MM.1S (cell line): ENCODE results near the gene MFF.
A peak's percentile ranks its signal among the peaks of the same experiment; 100 is the strongest.

ENCODE experiments used
- DNase-seq: peaks from one replicate; pipeline ENCODE4 v3.0.0-alpha.2; 2015
- H2AFZ ChIP-seq: fragments of 300-600 bp; sonication (generic); 2 replicates; pipeline ENCODE4 v1.6.0; 2016; ENCODE audit warnings: antibody characterized with exemption, low read length
- H3F3A ChIP-seq: fragments of 300-600 bp; sonication (generic); 2 replicates; pipeline ENCODE4 v1.6.1; 2016; ENCODE audit warnings: mild to moderate bottlenecking, antibody characterized with exemption, low read length, moderate library complexity, mixed read lengths; ENCODE audit not compliant: insufficient read depth
- H3K27ac ChIP-seq: fragments of 300-600 bp; sonication (generic); 2 replicates; pipeline ENCODE4 v1.5.1; 2016; ENCODE audit warnings: mild to moderate bottlenecking, low read length
- H3K27me3 ChIP-seq: fragments of 300-600 bp; sonication (generic); replicated peaks from 2 replicates; pipeline ENCODE4 v1.6.0; 2016; ENCODE audit warnings: low read length; ENCODE audit not compliant: insufficient read depth
- H3K36me3 ChIP-seq: fragments of 300-600 bp; sonication (generic); replicated peaks from 2 replicates; pipeline ENCODE4 v1.6.1; 2016; ENCODE audit warnings: mild to moderate bottlenecking, low read length, mixed read lengths; ENCODE audit not compliant: insufficient read depth
- H3K4me1 ChIP-seq: fragments of 300-600 bp; sonication (generic); 2 replicates; pipeline ENCODE4 v1.6.1; 2016; ENCODE audit warnings: low read length, mixed read lengths
- H3K4me2 ChIP-seq: fragments of 300-600 bp; sonication (generic); 2 replicates; pipeline ENCODE4 v1.6.0; 2016; ENCODE audit warnings: low read depth, low read length
- H3K4me3 ChIP-seq: fragments of 300-600 bp; sonication (generic); 2 replicates; pipeline ENCODE4 v1.5.1; 2016; ENCODE audit warnings: low read length, mixed read lengths
- H3K79me2 ChIP-seq: fragments of 300-600 bp; sonication (generic); 2 replicates; pipeline ENCODE4 v1.6.1; 2016; ENCODE audit warnings: mixed run types, low read length, mixed read lengths
- H3K9ac ChIP-seq: fragments of 300-600 bp; sonication (generic); 2 replicates; pipeline ENCODE4 v1.6.1; 2016; ENCODE audit warnings: low read length, mixed read lengths
- H3K9me2 ChIP-seq: fragments of 300-600 bp; sonication (generic); replicated peaks from 2 replicates; pipeline ENCODE4 v1.6.1; 2016; ENCODE audit warnings: mild to moderate bottlenecking, low read length, mixed read lengths; ENCODE audit not compliant: insufficient read depth
- H3K9me3 ChIP-seq: fragments of 300-600 bp; sonication (generic); replicated peaks from 2 replicates; pipeline ENCODE4 v1.6.1; 2016; ENCODE audit warnings: mild to moderate bottlenecking, low read length, mixed read lengths; ENCODE audit not compliant: insufficient read depth
- H4K20me1 ChIP-seq: fragments of 300-600 bp; sonication (generic); 2 replicates; pipeline ENCODE4 v1.6.1; 2016; ENCODE audit warnings: mild to moderate bottlenecking, low read length, moderate library complexity, mixed read lengths; ENCODE audit not compliant: insufficient read depth
- CTCF ChIP-seq: fragments of 300-600 bp; sonication (generic); IDR thresholded peaks from 2 replicates; pipeline ENCODE4 v1.5.1; 2016; ENCODE audit warnings: antibody characterized with exemption, low read length, mixed read lengths
- EZH2 ChIP-seq: fragments of 300-600 bp; sonication (generic); optimal IDR thresholded peaks from 2 replicates; pipeline ENCODE3; 2017; ENCODE audit warnings: low read depth, mild to moderate bottlenecking, antibody characterized with exemption, low read length, mixed read lengths
- EZH2phosphoT487 ChIP-seq: fragments of 300-600 bp; sonication (generic); IDR thresholded peaks from 2 replicates; pipeline ENCODE4 v1.6.1; 2018; ENCODE audit warnings: antibody characterized with exemption, low read length

MFF gene

GRCh38 chr2:227320305-227321094 is 4.6 kb upstream of the MFF start:
- peaks cover 2% of the 10 kb centered on the region; the same call in 1 of the 2 replicates for H3F3A ChIP-seq
- H3K4me3 ChIP-seq: no peak overlapping the region
- peaks cover 8% of the 10 kb centered on the region for H3K79me2 ChIP-seq
- no peaks in the 10 kb centered on the region for H3K9me2 ChIP-seq
- TF ChIP-seq CTCF: no peak
- no peak for TF ChIP-seq EZH2phosphoT487
- TF ChIP-seq EZH2: no peak
- H4K20me1 ChIP-seq: no peaks in the 10 kb centered on the region
- no peaks in the 10 kb centered on the region for H3K36me3 ChIP-seq
- no peaks in the 10 kb centered on the region for H3K9me3 ChIP-seq
- no peaks in the 10 kb centered on the region for H3K27me3 ChIP-seq
- no peak overlapping the region for H3K27ac ChIP-seq
- H3K4me1 ChIP-seq: no peaks in the 10 kb centered on the region
- H3K9ac ChIP-seq: no peak overlapping the region
- no peak overlapping the region for H3K4me2 ChIP-seq
- H2AFZ ChIP-seq: no peak overlapping the region
- no peak for DNase-seq

- TF ChIP-seq CTCF: no peak
- TF ChIP-seq EZH2phosphoT487: no peak
- TF ChIP-seq EZH2: no peak
- Histone ChIP-seq H2AFZ (no peak overlapping the region), H3K9me2 (no peaks in the 10 kb centered on the region), H3K4me2 (no peak overlapping the region), H3K9me3 (no peaks in the 10 kb centered on the region), H4K20me1 (no peaks in the 10 kb centered on the region), H3K27me3 (no peaks in the 10 kb centered on the region), H3K36me3 (no peaks in the 10 kb centered on the region), H3K4me3 (no peak overlapping the region), H3F3A (peaks cover 16% of the 10 kb centered on the region), H3K79me2 (peaks cover 30% of the 10 kb centered on the region), H3K27ac (no peak overlapping the region), H3K9ac (no peak overlapping the region), H3K4me1 (peaks cover 5% of the 10 kb centered on the region; the same call in 1 of the 2 replicates)
- DNase-seq: no peak
Observed at GRCh38 chr2:227322530-227323205, 2.4 kb upstream of the MFF start.

GRCh38 chr2:227323818-227324217 is 1.2 kb upstream of the MFF start:
- peaks cover 16% of the 10 kb centered on the region for H3F3A ChIP-seq
- H4K20me1 ChIP-seq: no peaks in the 10 kb centered on the region
- no peak overlapping the region for H3K27ac ChIP-seq
- H3K4me3 ChIP-seq: no peak overlapping the region
- no peak overlapping the region for H3K9ac ChIP-seq
- H3K4me1 ChIP-seq: peaks cover 5% of the 10 kb centered on the region; the same call in 1 of the 2 replicates
- no peak overlapping the region for H2AFZ ChIP-seq
- no peaks in the 10 kb centered on the region for H3K9me2 ChIP-seq
- peak overlapping the region; percentile 87; the same call in 1 of the 2 replicates for H3K4me2 ChIP-seq
- DNase-seq: no peak
- TF ChIP-seq EZH2 (no peak), CTCF (no peak), EZH2phosphoT487 (no peak)
- H3K27me3 ChIP-seq: no peaks in the 10 kb centered on the region
- no peaks in the 10 kb centered on the region for H3K36me3 ChIP-seq
- H3K9me3 ChIP-seq: no peaks in the 10 kb centered on the region
- peaks cover 41% of the 10 kb centered on the region for H3K79me2 ChIP-seq
